ENCODE measurements around the gene ZCCHC14. TPM values are rescaled to one million over a fixed set of nuclear protein-coding genes. Genes with fewer than 3 reads are reported as not detected.

Gene ZCCHC14
- total and polyA plus RNA-seq, 2 of the 13 experiments (the other 11 are each of a cell fraction or from before 2014, with no cell fraction given): 12.4 to 12.5 TPM

GRCh38 chr16:87389245-87389644 lies 103.6 kb downstream of the ZCCHC14 start (continued):
- TF ChIP-seq AHDC1 (CRISPR knock-in tag; IDR thresholded peaks at IDR 0.05; ENCODE audit: borderline replicate concordance): peak; percentile 36; the same call in 1 of the 2 replicates
- TF ChIP-seq GABPA (IDR thresholded peaks at IDR 0.05; ENCODE audit: low read depth, low read length): no peak
- peak; percentile 49; the same call in 1 of the 2 replicates for TF ChIP-seq GABPA (CRISPR knock-in tag; IDR thresholded peaks at IDR 0.05; ENCODE audit: low read depth)
- no peak for TF ChIP-seq ERF (CRISPR knock-in tag; IDR thresholded peaks at IDR 0.05)
- TF ChIP-seq ETV5 (CRISPR knock-in tag; IDR thresholded peaks at IDR 0.05; ENCODE audit: borderline replicate concordance): peak; percentile 78
- TF ChIP-seq RARA (CRISPR knock-in tag; IDR thresholded peaks at IDR 0.05): peak; percentile 86
- TF ChIP-seq KLF11 (CRISPR knock-in tag; IDR thresholded peaks at IDR 0.05): no peak
- TF ChIP-seq SKI (IDR thresholded peaks at IDR 0.05; ENCODE audit: partially characterized antibody): peak; percentile 79
- TF ChIP-seq SOX13 (IDR thresholded peaks at IDR 0.05): no peak
- TF ChIP-seq SOX13 (CRISPR knock-in tag; conservative IDR thresholded peaks at IDR 0.05 in 1 of 2, IDR thresholded peaks at IDR 0.05 in 1 of 2): peak in 1 of 2 experiments; percentile 38; a peak in 1 of 4 replicates
- TF ChIP-seq HOXA5 (CRISPR knock-in tag; IDR thresholded peaks at IDR 0.05): peak; percentile 42; the same call in 1 of the 2 replicates
- no peak for TF ChIP-seq ZNF280B (CRISPR knock-in tag; IDR thresholded peaks at IDR 0.05; ENCODE audit: borderline replicate concordance)

Data from HepG2 (cell line).